Activated T-cell treated with anti-CD3 and anti-CD28 coated beads, Interleukin-2, amount 50 U/mL, for 24 hours (primary cell): ENCODE results near the gene USH1G.
A peak's percentile ranks its signal among the peaks of the same experiment; 100 is the strongest.
"Not testable (repeated sequence)": the region's sequence is repeated elsewhere in the genome, so short reads cannot be mapped to it uniquely, and the experiment has no call there.

ENCODE experiments used
- DNase-seq: peaks from one replicate; pipeline ENCODE4 v3.0.0-alpha.2; 2020
- H3K27ac Mint-ChIP-seq: 2 replicates; pipeline ENCODE4 v1.8.0; 2020; ENCODE audit warnings: mild to moderate bottlenecking, mixed read lengths
- H3K27me3 Mint-ChIP-seq: 2 replicates; pipeline ENCODE4 v1.8.0; 2020; ENCODE audit warnings: mixed read lengths
- H3K36me3 Mint-ChIP-seq: 2 replicates; pipeline ENCODE4 v1.8.0; 2020; ENCODE audit warnings: low read depth, mixed read lengths
- H3K4me1 Mint-ChIP-seq: 2 replicates; pipeline ENCODE4 v1.8.0; 2020; ENCODE audit warnings: low read depth, mixed read lengths
- H3K4me3 Mint-ChIP-seq: 2 replicates; pipeline ENCODE4 v1.8.0; 2020; ENCODE audit warnings: mild to moderate bottlenecking, moderate library complexity, mixed read lengths
- H3K9me3 Mint-ChIP-seq: 2 replicates; pipeline ENCODE4 v1.8.0; 2020; ENCODE audit warnings: mixed read lengths

USH1G gene

GRCh38 chr17:74922694-74923537 is at the start of gene USH1G:
Gene USH1G, minus strand, starts transcription at chr17:74923255. Its CDS starts 182 bp downstream, at chr17:74923073.
- no peak within 1 kb of the TSS for H3K27ac Mint-ChIP-seq
- H3K36me3 Mint-ChIP-seq, result no peaks in the 10 kb centered on the region
- H3K27me3 Mint-ChIP-seq, result peaks cover 81% of the 10 kb centered on the region
- H3K4me3 Mint-ChIP-seq, result peak within 1 kb of the TSS; percentile 25
- no peaks in the 10 kb centered on the region for H3K9me3 Mint-ChIP-seq
- no peak for DNase-seq
- H3K4me1 Mint-ChIP-seq, result peaks cover 18% of the 10 kb centered on the region

- Mint-ChIP-seq H3K36me3 (no peaks in the 10 kb centered on the region), H3K27me3 (peaks cover 18% of the 10 kb centered on the region), H3K4me3 (peak within 1 kb of the TSS; percentile 67), H3K27ac (no peak within 1 kb of the TSS), H3K9me3 (no peaks in the 10 kb centered on the region), H3K4me1 (peaks cover 9% of the 10 kb centered on the region)
- peak; percentile 87 for DNase-seq
Measured at GRCh38 chr17:74972107-74972972, 49.3 kb upstream of the USH1G start, which contains the start of gene HID1. Gene HID1, minus strand, starts transcription at chr17:74972759. Its CDS starts 103 bp downstream, at chr17:74972656.

- H3K4me1 Mint-ChIP-seq, result peaks cover 9% of the 10 kb centered on the region
- H3K27ac Mint-ChIP-seq, result no peak overlapping the region
- no peaks in the 10 kb centered on the region for H3K36me3 Mint-ChIP-seq
- no peak for DNase-seq
- H3K4me3 Mint-ChIP-seq, result peak overlapping the region; percentile 67
- peaks cover 18% of the 10 kb centered on the region for H3K27me3 Mint-ChIP-seq
- H3K9me3 Mint-ChIP-seq, result no peaks in the 10 kb centered on the region
Measured at GRCh38 chr17:74971842-74972106, 48.7 kb upstream of the USH1G start.

GRCh38 chr17:74971069-74971841 is 48.2 kb upstream of the USH1G start:
- Mint-ChIP-seq H3K27ac (no peak overlapping the region), H3K36me3 (no peaks in the 10 kb centered on the region), H3K27me3 (peaks cover 18% of the 10 kb centered on the region), H3K4me1 (peaks cover 9% of the 10 kb centered on the region), H3K4me3 (peak overlapping the region; percentile 67), H3K9me3 (no peaks in the 10 kb centered on the region)
- no peak for DNase-seq

GRCh38 chr17:74970395-74970794 is 47.3 kb upstream of the USH1G start:
- no peak for DNase-seq
- peaks cover 9% of the 10 kb centered on the region for H3K4me1 Mint-ChIP-seq
- H3K27me3 Mint-ChIP-seq, result peaks cover 18% of the 10 kb centered on the region
- no peak overlapping the region for H3K27ac Mint-ChIP-seq
- no peaks in the 10 kb centered on the region for H3K9me3 Mint-ChIP-seq
- H3K4me3 Mint-ChIP-seq, result no peak overlapping the region
- H3K36me3 Mint-ChIP-seq, result no peaks in the 10 kb centered on the region

GRCh38 chr17:74969501-74969900 is 46.4 kb upstream of the USH1G start:
- peaks cover 14% of the 10 kb centered on the region for H3K27me3 Mint-ChIP-seq
- not testable (repeated sequence) for DNase-seq, H3K9me3 Mint-ChIP-seq, H3K4me1 Mint-ChIP-seq, H3K4me3 Mint-ChIP-seq, H3K36me3 Mint-ChIP-seq, H3K27ac Mint-ChIP-seq

- Mint-ChIP-seq H3K36me3 (no peaks in the 10 kb centered on the region), H3K4me3 (no peak overlapping the region), H3K27ac (no peak overlapping the region), H3K9me3 (no peaks in the 10 kb centered on the region), H3K27me3 (peaks cover 7% of the 10 kb centered on the region), H3K4me1 (peaks cover 9% of the 10 kb centered on the region)
- no peak for DNase-seq
Measured at GRCh38 chr17:74968361-74968780, 45.3 kb upstream of the USH1G start.

GRCh38 chr17:74964988-74965622 is 42.0 kb upstream of the USH1G start:
- Mint-ChIP-seq H3K27ac (no peak overlapping the region), H3K4me3 (no peak overlapping the region), H3K4me1 (peaks cover 5% of the 10 kb centered on the region), H3K9me3 (no peaks in the 10 kb centered on the region), H3K27me3 (no peaks in the 10 kb centered on the region), H3K36me3 (no peaks in the 10 kb centered on the region)
- DNase-seq, result no peak

GRCh38 chr17:74964246-74964761 is 41.2 kb upstream of the USH1G start:
- Mint-ChIP-seq H3K4me1 (peaks cover 5% of the 10 kb centered on the region), H3K27ac (no peak overlapping the region), H3K9me3 (no peaks in the 10 kb centered on the region), H3K4me3 (no peak overlapping the region), H3K36me3 (no peaks in the 10 kb centered on the region), H3K27me3 (no peaks in the 10 kb centered on the region)
- no peak for DNase-seq

GRCh38 chr17:74963656-74964055 is 40.6 kb upstream of the USH1G start:
- no peak overlapping the region for H3K4me3 Mint-ChIP-seq
- no peaks in the 10 kb centered on the region for H3K27me3 Mint-ChIP-seq
- DNase-seq, result no peak
- H3K4me1 Mint-ChIP-seq, result peaks cover 5% of the 10 kb centered on the region
- no peaks in the 10 kb centered on the region for H3K36me3 Mint-ChIP-seq
- H3K27ac Mint-ChIP-seq, result no peak overlapping the region
- H3K9me3 Mint-ChIP-seq, result no peaks in the 10 kb centered on the region

- H3K27me3 Mint-ChIP-seq, result no peaks in the 10 kb centered on the region
- H3K27ac Mint-ChIP-seq, result no peak overlapping the region
- no peaks in the 10 kb centered on the region for H3K36me3 Mint-ChIP-seq
- no peak overlapping the region for H3K4me3 Mint-ChIP-seq
- DNase-seq, result no peak
- H3K9me3 Mint-ChIP-seq, result no peaks in the 10 kb centered on the region
- peaks cover 5% of the 10 kb centered on the region for H3K4me1 Mint-ChIP-seq
Measured at GRCh38 chr17:74962622-74963394, 39.8 kb upstream of the USH1G start.

GRCh38 chr17:74961657-74962350 is 38.7 kb upstream of the USH1G start:
- no peaks in the 10 kb centered on the region for H3K36me3 Mint-ChIP-seq
- H3K9me3 Mint-ChIP-seq, result no peaks in the 10 kb centered on the region
- peaks cover 5% of the 10 kb centered on the region for H3K4me1 Mint-ChIP-seq
- DNase-seq, result peak; percentile 88
- no peaks in the 10 kb centered on the region for H3K27me3 Mint-ChIP-seq
- no peak overlapping the region for H3K27ac Mint-ChIP-seq
- H3K4me3 Mint-ChIP-seq, result no peak overlapping the region
